Measurements from ENCODE around the gene DMD.

Gene DMD

GRCh38 chrX:31555506-31555905, 1655.8 kb downstream of the DMD start:
- no peak for FAIRE-seq
- TF ChIP-seq POLR2A (IDR thresholded peaks at IDR 0.05; ENCODE audit: low read depth, low read length) (no peak), POLR2AphosphoS5 (IDR thresholded peaks at IDR 0.05; ENCODE audit: low read depth, low read length) (no peak), TAF1 (IDR thresholded peaks at IDR 0.05; ENCODE audit: borderline replicate concordance, low read depth, low read length) (no peak)
- DNase-seq (ENCODE audit: insufficient read length), result no peak

DNA sequence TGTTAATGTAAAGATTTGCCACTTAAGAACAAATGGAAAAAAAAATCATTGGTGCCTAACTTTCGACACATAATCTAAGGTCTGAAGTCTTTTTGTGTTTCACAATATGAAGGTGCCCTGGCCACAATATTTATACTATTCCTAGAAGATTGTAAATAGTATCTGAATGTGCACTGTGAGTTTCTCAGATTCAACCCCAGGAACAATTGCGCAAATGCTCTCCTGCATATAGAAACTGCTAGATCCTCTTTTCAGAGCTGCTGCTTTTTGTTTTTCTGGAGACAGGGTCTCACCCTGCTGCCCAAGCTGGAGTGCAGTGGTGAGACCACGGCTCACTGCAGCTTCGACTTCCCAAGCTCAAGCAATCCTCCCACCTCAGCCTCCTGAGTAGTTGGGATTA, 1659.4 kb downstream of the DMD start:
- no peak for TF ChIP-seq TAF1 (IDR thresholded peaks at IDR 0.05; ENCODE audit: borderline replicate concordance, low read depth, low read length)
- no peak for TF ChIP-seq POLR2AphosphoS5 (IDR thresholded peaks at IDR 0.05; ENCODE audit: low read depth, low read length)
- no peak for TF ChIP-seq POLR2A (IDR thresholded peaks at IDR 0.05; ENCODE audit: low read depth, low read length)
- FAIRE-seq (no peak), DNase-seq (ENCODE audit: insufficient read length) (no peak)

GRCh38 chrX:31550158-31550557, 1661.2 kb downstream of the DMD start:
- no peak for FAIRE-seq
- no peak for DNase-seq (ENCODE audit: insufficient read length)
- no peak for TF ChIP-seq POLR2A (IDR thresholded peaks at IDR 0.05; ENCODE audit: low read depth, low read length)
- TF ChIP-seq POLR2AphosphoS5 (IDR thresholded peaks at IDR 0.05; ENCODE audit: low read depth, low read length), result no peak
- TF ChIP-seq TAF1 (IDR thresholded peaks at IDR 0.05; ENCODE audit: borderline replicate concordance, low read depth, low read length), result no peak

DNA sequence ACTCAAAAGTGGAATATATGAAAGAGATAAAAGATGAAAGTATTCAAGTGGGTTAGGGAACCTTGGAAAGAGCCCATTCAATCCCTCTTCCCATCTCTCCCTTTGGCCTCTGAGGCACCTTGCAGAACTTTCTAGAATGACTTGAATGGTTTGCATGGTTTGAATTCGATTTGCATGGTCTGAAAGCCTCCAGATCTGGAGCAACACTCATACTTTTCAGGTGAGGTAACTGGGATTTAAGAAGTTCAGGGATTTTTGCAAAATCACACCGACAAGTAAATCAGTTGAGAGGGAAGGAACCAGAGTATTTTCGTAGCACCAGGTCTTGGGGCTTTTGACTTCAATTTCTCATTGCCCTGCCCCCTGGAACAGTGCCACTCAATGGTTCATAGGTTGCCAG, 1663.5 kb downstream of the DMD start:
- FAIRE-seq (peak; percentile 65), DNase-seq (ENCODE audit: insufficient read length) (no peak)

DNA sequence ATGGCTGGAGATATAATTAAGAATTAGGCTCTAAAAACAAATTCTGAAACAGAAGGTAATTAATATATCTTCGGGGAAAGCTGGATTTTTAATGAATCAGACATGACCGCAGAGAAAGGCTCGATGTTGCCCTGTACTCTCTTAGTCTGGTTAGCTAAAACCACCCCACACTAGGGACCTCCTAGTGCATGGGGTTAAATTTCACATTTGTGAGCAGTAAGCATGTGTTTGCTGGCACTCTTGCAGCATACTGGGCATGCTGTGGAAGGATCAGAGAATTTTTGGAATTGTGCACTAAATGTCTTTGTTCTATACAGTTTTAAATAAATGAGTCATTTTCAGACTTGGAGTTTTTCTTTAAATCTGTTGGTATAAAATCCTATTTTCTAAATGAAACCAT, 1663.9 kb downstream of the DMD start:
- TF ChIP-seq POLR2A (IDR thresholded peaks at IDR 0.05; ENCODE audit: low read depth, low read length), result no peak
- no peak for TF ChIP-seq TAF1 (IDR thresholded peaks at IDR 0.05; ENCODE audit: borderline replicate concordance, low read depth, low read length)
- TF ChIP-seq POLR2AphosphoS5 (IDR thresholded peaks at IDR 0.05; ENCODE audit: low read depth, low read length), result no peak
- no peak for DNase-seq (ENCODE audit: insufficient read length)
- FAIRE-seq, result no peak

More for the DNA sequence above, 1663.5 kb downstream of the DMD start:
- no peak for TF ChIP-seq POLR2A (IDR thresholded peaks at IDR 0.05; ENCODE audit: low read depth, low read length)
- TF ChIP-seq POLR2AphosphoS5 (IDR thresholded peaks at IDR 0.05; ENCODE audit: low read depth, low read length), result no peak
- no peak for TF ChIP-seq TAF1 (IDR thresholded peaks at IDR 0.05; ENCODE audit: borderline replicate concordance, low read depth, low read length)

GRCh38 chrX:31546126-31546525, 1665.2 kb downstream of the DMD start:
- no peak for DNase-seq (ENCODE audit: insufficient read length)
- no peak for FAIRE-seq
- no peak for TF ChIP-seq TAF1 (IDR thresholded peaks at IDR 0.05; ENCODE audit: borderline replicate concordance, low read depth, low read length)
- TF ChIP-seq POLR2AphosphoS5 (IDR thresholded peaks at IDR 0.05; ENCODE audit: low read depth, low read length), result no peak
- TF ChIP-seq POLR2A (IDR thresholded peaks at IDR 0.05; ENCODE audit: low read depth, low read length), result no peak

DNA sequence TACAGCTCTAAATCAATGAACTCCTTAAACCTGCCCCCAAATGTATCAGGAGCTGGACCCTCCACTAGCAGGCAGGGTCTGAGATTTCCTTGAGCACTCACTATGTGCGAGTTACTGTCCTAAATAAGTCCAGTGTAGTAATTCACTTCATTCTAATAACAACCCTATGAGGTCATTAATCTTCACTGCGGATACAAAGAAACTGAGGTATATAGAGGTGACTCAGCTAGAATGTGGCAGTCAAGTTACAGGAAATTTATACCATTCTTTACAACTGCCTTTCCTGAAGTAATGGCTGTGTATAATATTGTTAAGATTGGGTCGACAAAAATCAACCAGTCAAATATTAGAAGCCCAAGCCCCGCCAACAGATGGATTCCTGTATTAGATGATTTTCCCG, 1665.6 kb downstream of the DMD start:
- DNase-seq (ENCODE audit: insufficient read length) (no peak), FAIRE-seq (no peak)
- TF ChIP-seq TAF1 (IDR thresholded peaks at IDR 0.05; ENCODE audit: borderline replicate concordance, low read depth, low read length) (no peak), POLR2A (IDR thresholded peaks at IDR 0.05; ENCODE audit: low read depth, low read length) (no peak), POLR2AphosphoS5 (IDR thresholded peaks at IDR 0.05; ENCODE audit: low read depth, low read length) (no peak)

- peak; percentile 5 for FAIRE-seq
Observed at GRCh38 chrX:31545191-31545590, 1666.2 kb downstream of the DMD start.

GRCh38 chrX:31543634-31544033, 1667.7 kb downstream of the DMD start:
- FAIRE-seq, result no peak
- no peak for DNase-seq (ENCODE audit: insufficient read length)
- no peak for TF ChIP-seq TAF1 (IDR thresholded peaks at IDR 0.05; ENCODE audit: borderline replicate concordance, low read depth, low read length)
- TF ChIP-seq POLR2AphosphoS5 (IDR thresholded peaks at IDR 0.05; ENCODE audit: low read depth, low read length), result no peak
- no peak for TF ChIP-seq POLR2A (IDR thresholded peaks at IDR 0.05; ENCODE audit: low read depth, low read length)

More at GRCh38 chrX:31545191-31545590, 1666.2 kb downstream of the DMD start:
- DNase-seq (ENCODE audit: insufficient read length), result no peak
- no peak for TF ChIP-seq TAF1 (IDR thresholded peaks at IDR 0.05; ENCODE audit: borderline replicate concordance, low read depth, low read length)
- TF ChIP-seq POLR2A (IDR thresholded peaks at IDR 0.05; ENCODE audit: low read depth, low read length), result no peak

GRCh38 chrX:31542566-31542965, 1668.8 kb downstream of the DMD start:
- DNase-seq (ENCODE audit: insufficient read length), result no peak
- no peak for TF ChIP-seq POLR2A (IDR thresholded peaks at IDR 0.05; ENCODE audit: low read depth, low read length)
- TF ChIP-seq POLR2AphosphoS5 (IDR thresholded peaks at IDR 0.05; ENCODE audit: low read depth, low read length), result no peak
- no peak for TF ChIP-seq TAF1 (IDR thresholded peaks at IDR 0.05; ENCODE audit: borderline replicate concordance, low read depth, low read length)
- FAIRE-seq, result no peak

DNA sequence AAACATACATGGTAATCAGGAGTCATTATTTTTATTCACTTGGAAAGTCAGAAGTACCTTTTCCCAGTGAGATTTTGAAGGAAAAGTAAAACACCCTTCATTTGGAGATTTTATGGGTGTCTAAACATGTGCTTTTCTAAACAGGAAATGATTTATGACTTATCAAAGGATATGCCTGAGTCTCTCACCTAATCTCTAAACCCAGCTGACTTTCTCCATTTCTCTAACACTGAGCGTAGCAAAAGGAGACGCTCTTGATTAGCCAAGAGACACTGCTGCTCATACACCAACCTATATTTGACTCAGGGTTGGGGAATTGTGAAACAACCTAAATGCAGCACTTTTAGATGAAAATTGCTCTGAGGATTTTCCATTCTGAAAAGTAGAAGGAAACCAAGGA, 1671.0 kb downstream of the DMD start:
- TF ChIP-seq POLR2AphosphoS5 (IDR thresholded peaks at IDR 0.05; ENCODE audit: low read depth, low read length) (no peak), TAF1 (IDR thresholded peaks at IDR 0.05; ENCODE audit: borderline replicate concordance, low read depth, low read length) (no peak), POLR2A (IDR thresholded peaks at IDR 0.05; ENCODE audit: low read depth, low read length) (no peak)
- FAIRE-seq (no peak), DNase-seq (ENCODE audit: insufficient read length) (no peak)

- TF ChIP-seq POLR2A (IDR thresholded peaks at IDR 0.05; ENCODE audit: low read depth, low read length) (no peak), POLR2AphosphoS5 (IDR thresholded peaks at IDR 0.05; ENCODE audit: low read depth, low read length) (no peak), TAF1 (IDR thresholded peaks at IDR 0.05; ENCODE audit: borderline replicate concordance, low read depth, low read length) (no peak)
- no peak for FAIRE-seq
- no peak for DNase-seq (ENCODE audit: insufficient read length)
Observed at GRCh38 chrX:31527455-31528126, 1683.8 kb downstream of the DMD start.
